HL-60/S4 treated with phorbol 12-myristate 13-acetate at 8.2 ng/mL for 4 days and 3 days (cell line): ENCODE measurements around the gene LIMK2.

Experiments
- in situ Hi-C: fragments of 300-500 bp; cut with MboI; formaldehyde crosslinking; loops from 2 replicates; pipeline ENCODE4 v1.15.0; 2022; ENCODE audit warnings: low sequenced_read_pairs

Gene LIMK2

DNA sequence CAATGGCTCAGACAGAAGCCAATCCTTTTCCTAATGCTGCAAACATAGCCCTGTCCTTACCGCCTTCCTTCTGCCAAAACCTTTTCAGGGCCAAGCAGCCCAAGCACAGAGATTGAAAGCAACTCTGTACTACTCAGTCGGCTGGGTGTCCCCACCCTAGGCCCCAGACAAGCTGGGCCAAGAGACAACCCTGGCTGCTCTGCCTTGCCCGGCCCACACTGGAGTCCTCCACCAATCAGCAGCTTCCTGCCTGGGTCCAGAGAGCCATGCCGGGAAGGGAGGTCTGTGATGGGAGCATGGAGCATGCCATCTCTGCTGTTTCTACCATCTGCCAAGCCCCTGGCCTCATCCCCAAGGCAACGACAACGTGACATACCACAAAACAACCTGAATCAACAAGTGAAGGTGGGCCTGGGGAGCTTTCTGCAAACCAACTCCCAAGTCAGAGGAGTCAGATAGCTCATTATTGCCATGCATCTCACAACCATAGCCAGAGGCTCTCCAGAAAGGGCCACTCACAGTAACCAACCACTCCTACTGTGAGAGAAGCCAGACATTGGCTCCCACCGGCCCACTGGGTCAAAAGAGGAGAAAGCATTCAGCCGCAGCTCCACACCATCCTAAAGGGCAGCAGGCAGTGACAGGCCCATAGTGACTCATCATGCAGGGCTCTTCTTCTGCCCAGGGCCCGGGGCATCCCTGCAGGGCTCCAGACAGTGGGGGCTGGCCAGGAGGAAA is 115.9 kb downstream of the LIMK2 start:
- in situ Hi-C loops: no loop called here

DNA sequence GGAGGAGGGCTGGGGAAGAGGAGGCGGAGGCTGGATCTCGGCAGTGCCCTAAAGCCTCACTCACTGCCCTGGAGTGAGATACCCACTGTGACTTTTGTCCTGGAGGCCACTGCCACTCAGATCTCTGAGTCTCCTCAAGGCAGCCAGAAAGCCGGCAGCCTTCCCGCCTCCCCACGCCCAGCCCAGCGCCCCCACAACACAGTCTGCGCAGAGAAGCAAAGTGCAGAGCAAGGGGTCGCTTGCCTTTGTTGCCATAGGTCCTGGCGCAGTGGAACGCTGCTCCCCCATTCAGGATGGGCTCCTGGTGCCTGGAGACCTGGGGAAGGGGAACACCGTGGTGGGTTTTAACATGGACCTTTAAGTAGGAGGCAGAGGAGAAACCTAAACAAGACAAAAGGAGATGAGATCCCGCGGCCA is 116.5 kb downstream of the LIMK2 start:
- in situ Hi-C loops: no loop called here

GRCh38 chr22:31329029-31329428 is 116.9 kb downstream of the LIMK2 start:
- in situ Hi-C loops: no loop called here
